HCT116 (cell line): ENCODE measurements around the gene GRB2. TPM values are rescaled to one million over a fixed set of nuclear protein-coding genes. Genes with fewer than 3 reads are reported as not detected.

Experiments used
- ATAC-seq: fragments of 200-7000 bp; cut with Tn5 transposase; 2 replicates; pipeline ENCODE4 v1.9.1; 2020; ENCODE audit warnings: mild to moderate bottlenecking, moderate library complexity
- BruUV-seq: library from RNA; stranded (reverse); fragments of 400-500 nt; replicated peaks from 2 replicates; lab custom pipeline; 2021; lab: Mats Ljungman, UMichigan
- CTCF ChIA-PET: fragments of 300-600 bp; sonication (Branson Sonifier 250); formaldehyde crosslinking; loops from one replicate; lab custom pipeline; 2021; ENCODE audit warnings: antibody characterized with exemption; lab: Charles Lee
- POLR2A ChIA-PET: fragments of 300-600, 350-600 bp; sonication (Branson Sonifier 250); formaldehyde crosslinking; loops from one replicate; lab custom pipeline; 2021; ENCODE audit warnings: antibody characterized with exemption; lab: Charles Lee
- RAD21 ChIA-PET, 2 experiments: fragments of 300-600 bp; sonication (Branson Sonifier 250); formaldehyde crosslinking; loops; one replicate each; lab custom pipeline; 2023; ENCODE audit warnings: low total read pairs in 2 of 2; ENCODE audit not compliant: uncharacterized antibody in 2 of 2, unreplicated experiment in 2 of 2, low non-redundant PET in 1 of 2; lab: Charles Lee
- DNase-seq: peaks from one replicate; pipeline ENCODE4 v3.0.0-alpha.2; 2010; ENCODE audit warnings: low read depth, low spot score
- H2AFZ ChIP-seq: fragments of 200-600 bp; shearing (Covaris generic), sonication (generic); 2 replicates; pipeline ENCODE4 v1.6.1; 2017; ENCODE audit warnings: low read depth, mixed run types, mixed read lengths, antibody characterized with exemption, low read length; ENCODE audit not compliant: poor library complexity, severe bottlenecking
- H3K27ac ChIP-seq: 2 replicates; pipeline ENCODE4 v1.5.1; 2012; ENCODE audit warnings: low read depth, low read length
- H3K27me3 ChIP-seq: fragments of 200-600 bp; sonication (generic); 2 replicates; pipeline ENCODE4 v1.6.1; 2016; ENCODE audit warnings: mixed run types, low read length, mixed read lengths; ENCODE audit not compliant: insufficient read depth
- H3K36me3 ChIP-seq, 2 experiments: fragments of 200-500 bp in 1 of 2; fragments of 200-600 bp in 1 of 2; sonication (Bioruptor generic) in 1 of 2; sonication (generic) in 1 of 2; 2 replicates each; pipeline versions ENCODE4 v1.5.1 to v1.6.1; 2014 to 2016; ENCODE audit warnings: low read length in 2 of 2, inconsistent platforms in 1 of 2, mixed read lengths in 1 of 2, mixed run types in 1 of 2; ENCODE audit not compliant: insufficient read depth in 2 of 2, control insufficient read depth in 1 of 2
- H3K4me1 ChIP-seq, 2 experiments: fragments of 200-600 bp in 1 of 2; sonication (generic) in 1 of 2; 2 replicates each; pipeline versions ENCODE4 v1.5.1 to v1.6.1; 2012 to 2017; ENCODE audit warnings: low read length in 2 of 2, inconsistent platforms in 1 of 2, mild to moderate bottlenecking in 1 of 2, mixed read lengths in 1 of 2, mixed run types in 1 of 2, moderate library complexity in 1 of 2; ENCODE audit not compliant: insufficient read depth in 2 of 2, control insufficient read depth in 1 of 2
- H3K4me2 ChIP-seq: fragments of 200-600 bp; sonication (generic); 2 replicates; pipeline ENCODE4 v1.6.1; 2017; ENCODE audit warnings: mixed run types, low read length, mixed read lengths
- H3K4me3 ChIP-seq, 2 experiments: fragments of 200-600 bp in 1 of 2; sonication (generic) in 1 of 2; replicated peaks in 1 of 2; 2 replicates each; pipeline ENCODE4 v1.5.1; 2011 to 2016; ENCODE audit warnings: low read length in 2 of 2, control low read depth in 1 of 2, low read depth in 1 of 2, mild to moderate bottlenecking in 1 of 2, mixed read lengths in 1 of 2, mixed run types in 1 of 2
- H3K79me2 ChIP-seq: fragments of 200-600 bp; sonication (generic); 2 replicates; pipeline ENCODE4 v1.6.1; 2017; ENCODE audit warnings: mild to moderate bottlenecking, mixed run types, low read length, moderate library complexity, mixed read lengths; ENCODE audit not compliant: insufficient read depth
- H3K9ac ChIP-seq: fragments of 200-600 bp; sonication (generic); 2 replicates; pipeline ENCODE4 v1.6.1; 2016; ENCODE audit warnings: low read length, mixed read lengths
- H3K9me2 ChIP-seq: fragments of 200-600 bp; sonication (generic), shearing (Covaris generic); 2 replicates; pipeline ENCODE4 v1.6.1; 2017; ENCODE audit warnings: mixed run types, mild to moderate bottlenecking, moderate library complexity; ENCODE audit not compliant: insufficient read depth
- H3K9me3 ChIP-seq, 2 experiments: fragments of 200-500 bp in 1 of 2; fragments of 200-600 bp in 1 of 2; sonication (Bioruptor generic) in 1 of 2; sonication (generic) in 1 of 2; 2 replicates each; pipeline ENCODE4 v1.6.1; 2014 to 2017; ENCODE audit warnings: low read length in 2 of 2, mixed read lengths in 2 of 2, inconsistent platforms in 1 of 2, low read depth in 1 of 2, mild to moderate bottlenecking in 1 of 2, mixed run types in 1 of 2, moderate library complexity in 1 of 2; ENCODE audit not compliant: control insufficient read depth in 1 of 2, insufficient read depth in 1 of 2
- H4K20me1 ChIP-seq: fragments of 200-600 bp; sonication (generic), shearing (Covaris generic); 2 replicates; pipeline ENCODE4 v1.6.1; 2017; ENCODE audit warnings: mixed run types, mild to moderate bottlenecking, moderate library complexity; ENCODE audit not compliant: insufficient read depth
- CBX3 ChIP-seq: IDR thresholded peaks from 2 replicates; pipeline ENCODE4 v1.6.1; 2012; ENCODE audit warnings: low read depth
- CEBPB ChIP-seq: IDR thresholded peaks from 2 replicates; pipeline ENCODE4 v1.6.1; 2012; ENCODE audit warnings: low read depth
- ELF1 ChIP-seq: IDR thresholded peaks from 2 replicates; pipeline ENCODE4 v1.6.1; 2012; ENCODE audit warnings: low read depth, borderline replicate concordance
- MAX ChIP-seq: IDR thresholded peaks from 2 replicates; pipeline ENCODE4 v1.6.1; 2012
- POLR2A ChIP-seq: IDR thresholded peaks from 2 replicates; pipeline ENCODE4 v1.7.0; 2011; ENCODE audit warnings: borderline replicate concordance; ENCODE audit not compliant: insufficient read depth, insufficient read length; ENCODE audit errors: extremely low read depth
- POLR2AphosphoS5 ChIP-seq: IDR thresholded peaks from 2 replicates; pipeline ENCODE4 v1.6.1; 2011; ENCODE audit warnings: mild to moderate bottlenecking, low read depth, low read length, moderate library complexity
- SIN3A ChIP-seq: IDR thresholded peaks from 2 replicates; pipeline ENCODE4 v1.6.1; 2012; ENCODE audit warnings: low read depth
- SRF ChIP-seq: IDR thresholded peaks from 2 replicates; pipeline ENCODE4 v1.6.1; 2012; ENCODE audit warnings: low read depth
- YY1 ChIP-seq: IDR thresholded peaks from 2 replicates; pipeline ENCODE4 v1.6.1; 2011; ENCODE audit warnings: low read length, low read depth, moderate library complexity, mild to moderate bottlenecking; ENCODE audit not compliant: insufficient replicate concordance; ENCODE audit errors: extremely low read depth
- ZFX ChIP-seq: fragments of 450-650 bp; IDR thresholded peaks from 2 replicates; pipeline ENCODE4 v1.6.1; 2017
- ZNF274 ChIP-seq: fragments of 200-500 bp; sonication (Bioruptor generic); IDR thresholded peaks from 2 replicates; pipeline ENCODE4 v1.6.1; 2014; ENCODE audit warnings: mild to moderate bottlenecking, low read depth, low read length, inconsistent platforms
- intact Hi-C: fragments of 100-400 bp; cut with micrococcal nuclease; formaldehyde crosslinking; loops from 2 replicates; pipeline ENCODE4 v1.10.0; 2022
- total RNA-seq: library from RNA; stranded (reverse); gene quantifications from one replicate; pipeline ENCODE4 v1.2.1, GENCODE V29; 2021; ENCODE audit not compliant: unreplicated experiment
- TF ChIP-seq, protein P1 (sequence below): IDR thresholded peaks from 2 replicates; pipeline ENCODE4 v1.6.1; 2011; ENCODE audit warnings: mild to moderate bottlenecking, low read length, moderate library complexity; ENCODE audit not compliant: insufficient replicate concordance; ENCODE audit errors: extremely low read depth
- TF ChIP-seq, protein P2 (sequence below): IDR thresholded peaks from 2 replicates; pipeline ENCODE4 v1.6.1; 2012; ENCODE audit warnings: low read depth

Gene GRB2
- total RNA-seq, 1 experiment from 2014 or later: 146 TPM

- TF ChIP-seq, protein P1, sequence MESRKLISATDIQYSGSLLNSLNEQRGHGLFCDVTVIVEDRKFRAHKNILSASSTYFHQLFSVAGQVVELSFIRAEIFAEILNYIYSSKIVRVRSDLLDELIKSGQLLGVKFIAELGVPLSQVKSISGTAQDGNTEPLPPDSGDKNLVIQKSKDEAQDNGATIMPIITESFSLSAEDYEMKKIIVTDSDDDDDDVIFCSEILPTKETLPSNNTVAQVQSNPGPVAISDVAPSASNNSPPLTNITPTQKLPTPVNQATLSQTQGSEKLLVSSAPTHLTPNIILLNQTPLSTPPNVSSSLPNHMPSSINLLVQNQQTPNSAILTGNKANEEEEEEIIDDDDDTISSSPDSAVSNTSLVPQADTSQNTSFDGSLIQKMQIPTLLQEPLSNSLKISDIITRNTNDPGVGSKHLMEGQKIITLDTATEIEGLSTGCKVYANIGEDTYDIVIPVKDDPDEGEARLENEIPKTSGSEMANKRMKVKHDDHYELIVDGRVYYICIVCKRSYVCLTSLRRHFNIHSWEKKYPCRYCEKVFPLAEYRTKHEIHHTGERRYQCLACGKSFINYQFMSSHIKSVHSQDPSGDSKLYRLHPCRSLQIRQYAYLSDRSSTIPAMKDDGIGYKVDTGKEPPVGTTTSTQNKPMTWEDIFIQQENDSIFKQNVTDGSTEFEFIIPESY: no peak
- no peak for TF ChIP-seq SIN3A
Measured at GRCh38 chr17:75392559-75392958, 12.9 kb downstream of the GRB2 start (continued).

DNA sequence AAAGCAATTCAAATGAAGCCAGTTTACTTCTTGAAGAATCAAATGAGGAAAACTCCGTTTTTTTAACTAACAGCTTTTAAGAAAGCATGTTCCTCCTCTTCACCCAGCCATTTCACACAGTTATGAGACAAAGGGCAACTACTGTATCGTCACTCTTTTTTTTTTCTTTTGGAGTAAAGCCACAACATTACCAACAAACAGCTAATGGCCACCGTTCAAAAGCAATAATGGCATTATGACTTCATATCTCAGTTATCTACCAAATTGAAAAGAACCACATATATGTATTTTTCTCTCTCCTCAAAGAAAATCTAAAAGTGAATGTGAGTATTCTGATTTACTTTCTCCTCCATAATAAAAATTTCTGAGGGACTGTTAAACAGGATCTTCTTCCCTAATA lies 14.5 kb downstream of the GRB2 start:
- CTCF ChIA-PET: no interaction called here
- Histone ChIP-seq H3K9me3 (no peaks in the 10 kb centered on the region), H4K20me1 (peaks cover 15% of the 10 kb centered on the region; the same call in 1 of the 2 replicates), H3K4me2 (no peak overlapping the region), H3K27ac (no peak overlapping the region), H3K9me2 (no peaks in the 10 kb centered on the region), H3K9ac (no peak overlapping the region), H3K79me2 (peaks cover 98% of the 10 kb centered on the region), H3K36me3 (peaks cover 12 to 36% of the 10 kb centered on the region in 2 experiments; a peak in 3 of 4 replicates), H3K4me1 (peaks cover 19 to 29% of the 10 kb centered on the region in 2 experiments), H3K27me3 (no peaks in the 10 kb centered on the region), H2AFZ (no peak overlapping the region)
- no peak for ATAC-seq
- no TSS peak for BruUV-seq
- RAD21 ChIA-PET: no interaction called here
- POLR2A ChIA-PET: no interaction called here
- no peak for TF ChIP-seq SIN3A
- TF ChIP-seq YY1: no peak
- no peak for TF ChIP-seq CBX3
- TF ChIP-seq SRF: no peak
- TF ChIP-seq MAX: no peak
- no peak for TF ChIP-seq POLR2A
- no peak for TF ChIP-seq CEBPB
- no peak for TF ChIP-seq ELF1
- no peak for TF ChIP-seq POLR2AphosphoS5
- no peak for TF ChIP-seq ZNF274
- TF ChIP-seq, protein P2, sequence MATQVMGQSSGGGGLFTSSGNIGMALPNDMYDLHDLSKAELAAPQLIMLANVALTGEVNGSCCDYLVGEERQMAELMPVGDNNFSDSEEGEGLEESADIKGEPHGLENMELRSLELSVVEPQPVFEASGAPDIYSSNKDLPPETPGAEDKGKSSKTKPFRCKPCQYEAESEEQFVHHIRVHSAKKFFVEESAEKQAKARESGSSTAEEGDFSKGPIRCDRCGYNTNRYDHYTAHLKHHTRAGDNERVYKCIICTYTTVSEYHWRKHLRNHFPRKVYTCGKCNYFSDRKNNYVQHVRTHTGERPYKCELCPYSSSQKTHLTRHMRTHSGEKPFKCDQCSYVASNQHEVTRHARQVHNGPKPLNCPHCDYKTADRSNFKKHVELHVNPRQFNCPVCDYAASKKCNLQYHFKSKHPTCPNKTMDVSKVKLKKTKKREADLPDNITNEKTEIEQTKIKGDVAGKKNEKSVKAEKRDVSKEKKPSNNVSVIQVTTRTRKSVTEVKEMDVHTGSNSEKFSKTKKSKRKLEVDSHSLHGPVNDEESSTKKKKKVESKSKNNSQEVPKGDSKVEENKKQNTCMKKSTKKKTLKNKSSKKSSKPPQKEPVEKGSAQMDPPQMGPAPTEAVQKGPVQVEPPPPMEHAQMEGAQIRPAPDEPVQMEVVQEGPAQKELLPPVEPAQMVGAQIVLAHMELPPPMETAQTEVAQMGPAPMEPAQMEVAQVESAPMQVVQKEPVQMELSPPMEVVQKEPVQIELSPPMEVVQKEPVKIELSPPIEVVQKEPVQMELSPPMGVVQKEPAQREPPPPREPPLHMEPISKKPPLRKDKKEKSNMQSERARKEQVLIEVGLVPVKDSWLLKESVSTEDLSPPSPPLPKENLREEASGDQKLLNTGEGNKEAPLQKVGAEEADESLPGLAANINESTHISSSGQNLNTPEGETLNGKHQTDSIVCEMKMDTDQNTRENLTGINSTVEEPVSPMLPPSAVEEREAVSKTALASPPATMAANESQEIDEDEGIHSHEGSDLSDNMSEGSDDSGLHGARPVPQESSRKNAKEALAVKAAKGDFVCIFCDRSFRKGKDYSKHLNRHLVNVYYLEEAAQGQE: no peak
- TF ChIP-seq ZFX: no peak
- TF ChIP-seq, all 23 proteins: peak for 0
- no peak overlapping the region for H3K4me3 ChIP-seq
- no peak for DNase-seq
- intact Hi-C loops: no loop called here
